Fibroblast of skin of abdomen (primary cell): Measurements from ENCODE around the gene OPALIN. TPM values are rescaled to one million over a fixed set of nuclear protein-coding genes. Genes with fewer than 3 reads are reported as not detected.
A peak's percentile ranks its signal among the peaks of the same experiment; 100 is the strongest.

Experiments used
- DNase-seq: peaks from one replicate; pipeline ENCODE4 v3.0.0-alpha.2; 2013
- polyA plus RNA-seq, 2 experiments: library from polyadenylated mRNA; unstranded; fragments of 120-200 nt; gene quantifications; one replicate each; pipeline ENCODE4 v1.2.1, GENCODE V29; 2013; ENCODE audit not compliant: insufficient read length in 2 of 2

The OPALIN gene, protein sequence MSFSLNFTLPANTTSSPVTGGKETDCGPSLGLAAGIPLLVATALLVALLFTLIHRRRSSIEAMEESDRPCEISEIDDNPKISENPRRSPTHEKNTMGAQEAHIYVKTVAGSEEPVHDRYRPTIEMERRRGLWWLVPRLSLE
- not detected for polyA plus RNA-seq (2013, experiment 1 of 2; ENCODE audit: insufficient read length)
- polyA plus RNA-seq (2013, experiment 2 of 2; ENCODE audit: insufficient read length), result not detected

DNA sequence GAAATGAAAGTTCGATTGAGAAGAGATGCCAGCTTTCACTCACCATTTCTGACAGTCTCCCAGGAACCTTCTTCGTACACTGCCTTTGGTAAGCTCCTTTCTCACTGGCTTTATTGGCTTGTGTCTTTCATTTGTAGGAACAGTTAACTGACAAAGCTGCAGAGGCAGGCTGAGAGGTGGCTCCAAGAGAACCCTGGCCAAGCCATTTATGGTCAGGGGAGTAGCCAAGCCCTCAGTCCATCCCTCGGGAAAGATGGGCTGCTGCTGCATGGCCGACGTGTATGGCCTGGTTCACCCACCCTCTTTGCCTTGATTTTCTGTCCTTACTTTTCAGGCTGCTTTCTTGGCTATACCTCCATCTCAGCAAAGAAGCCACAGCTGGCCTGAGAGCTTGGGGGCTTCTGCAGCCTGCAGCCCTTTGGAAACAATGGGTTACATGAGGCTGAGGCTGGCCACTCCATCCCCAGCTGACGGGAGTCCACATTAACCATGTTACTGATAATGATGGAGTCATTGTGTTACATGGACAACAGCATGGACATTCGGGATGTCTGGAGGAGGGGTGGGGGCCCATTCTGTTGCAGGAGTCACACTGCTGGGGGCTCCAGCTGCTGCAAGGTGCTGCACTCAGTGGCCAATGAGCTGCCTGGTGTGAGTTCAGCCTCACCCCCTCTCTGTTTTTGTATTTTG lies at the start of gene OPALIN:
TSS of gene OPALIN (minus strand) at position 152 of the 690 bp plus-strand sequence. CDS start at position 46, 106 bp downstream.
- DNase-seq, result no peak

GRCh38 chr10:96408201-96408600 lies 49.4 kb upstream of the OPALIN start:
- DNase-seq, result no peak

DNA sequence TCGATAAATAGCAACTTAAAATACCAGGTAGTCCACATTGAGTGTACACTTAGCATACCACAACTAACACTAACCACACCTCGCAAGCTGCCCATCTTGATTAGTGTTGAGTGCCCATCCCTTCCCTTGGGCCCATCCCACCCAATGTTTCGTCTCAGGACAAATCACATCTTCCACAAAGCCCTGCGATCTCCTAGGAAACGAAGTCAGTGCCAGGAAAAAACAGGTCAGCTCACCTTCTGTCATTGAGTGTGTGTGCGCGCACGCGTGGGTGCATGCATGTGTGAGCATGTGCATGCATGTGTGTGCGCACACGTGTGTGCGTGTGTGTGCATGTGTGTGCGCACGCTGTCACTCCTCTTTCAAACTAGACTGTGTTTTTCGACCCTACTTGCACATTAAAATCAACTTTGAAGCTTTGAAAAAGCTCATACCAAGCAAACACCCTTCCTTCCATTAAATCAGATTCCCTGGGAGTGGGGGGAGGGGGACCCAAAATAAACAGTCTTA lies 48.8 kb upstream of the OPALIN start:
- DNase-seq, result no peak

- no peak for DNase-seq
These were observed 47.3 kb upstream of the OPALIN start for GRCh38 chr10:96406091-96406490.

DNA sequence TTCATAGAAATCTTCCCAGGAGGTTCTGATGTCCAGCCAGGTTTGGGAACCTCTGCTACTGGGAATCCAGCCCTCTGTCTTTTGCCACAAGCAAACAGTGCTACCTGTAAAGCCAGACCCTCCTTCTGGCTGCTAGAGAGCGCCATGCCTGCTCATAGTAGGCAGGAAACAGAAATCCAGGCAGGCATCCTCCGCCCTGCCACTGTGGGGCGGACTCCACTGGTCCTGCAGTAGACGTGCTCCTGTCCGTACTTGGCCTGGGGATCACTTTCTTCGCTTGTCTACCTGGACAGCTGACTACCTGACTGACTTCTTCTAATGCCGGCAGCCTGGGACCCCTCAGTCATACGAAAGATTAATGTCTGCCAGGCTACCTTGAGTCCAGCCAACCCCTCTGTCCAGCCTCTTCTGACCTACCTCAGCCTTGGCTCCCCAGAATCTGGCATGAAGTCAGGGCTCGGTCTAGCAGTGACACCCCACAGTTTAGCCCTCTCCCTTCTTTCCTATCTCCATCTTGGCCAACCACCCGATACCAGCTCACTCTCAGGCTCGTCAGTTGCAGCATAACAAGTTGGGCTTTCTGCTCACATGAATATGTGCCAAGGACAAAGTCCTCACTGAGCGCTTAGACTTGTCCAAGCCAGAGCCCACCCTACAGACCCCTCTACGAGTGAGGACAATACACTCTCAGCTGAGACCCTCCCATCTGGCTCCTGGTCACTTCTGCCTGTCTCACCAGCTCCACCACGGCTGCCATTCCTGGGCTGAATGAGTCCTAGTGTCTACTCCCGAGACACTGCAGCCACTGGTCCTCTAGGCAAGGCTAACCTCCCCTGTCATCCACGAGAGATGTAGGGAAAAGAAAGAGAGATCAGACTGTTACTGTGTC lies 43.9 kb upstream of the OPALIN start:
- no peak for DNase-seq

DNA sequence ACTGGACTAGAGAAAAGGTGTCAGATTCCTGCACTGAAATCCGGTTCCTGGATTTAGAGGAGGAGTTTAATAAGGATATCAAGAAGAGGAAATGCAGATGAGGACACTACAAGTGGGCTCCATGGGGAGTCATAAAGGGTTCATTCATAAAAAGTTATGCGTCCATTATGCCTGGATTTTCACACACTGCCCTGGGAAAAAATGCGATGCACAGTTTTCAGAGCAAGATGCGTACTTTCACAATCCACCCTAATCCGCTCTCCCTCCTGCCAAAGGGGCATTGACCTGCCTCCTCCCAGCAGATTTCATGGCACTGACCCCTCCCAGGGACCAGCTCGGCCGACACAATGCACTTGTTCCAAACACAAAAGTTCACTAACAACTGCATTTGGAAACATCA lies 42.2 kb upstream of the OPALIN start:
- no peak for DNase-seq

DNA sequence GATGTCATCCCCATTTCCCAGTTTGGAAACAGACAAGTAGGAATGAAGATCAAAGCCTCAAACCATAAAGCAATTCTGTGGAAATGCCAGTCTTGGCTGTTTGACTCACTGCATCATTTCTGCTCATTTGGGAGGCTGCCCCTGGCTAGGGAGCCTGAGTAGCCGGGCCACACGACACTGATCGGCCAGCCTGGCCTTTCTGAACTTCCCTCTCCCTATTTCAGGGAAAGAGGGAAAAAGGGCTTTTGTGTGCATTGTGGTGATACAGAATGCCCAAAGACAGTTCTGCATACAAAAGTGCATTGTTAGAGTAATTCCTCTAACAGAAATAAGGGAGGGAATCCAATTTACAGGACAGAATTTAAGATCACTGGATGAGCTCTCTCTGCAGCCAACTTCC lies 41.7 kb upstream of the OPALIN start:
- DNase-seq, result no peak

- no peak for DNase-seq
These were observed 39.1 kb upstream of the OPALIN start for GRCh38 chr10:96397902-96398301.

DNA sequence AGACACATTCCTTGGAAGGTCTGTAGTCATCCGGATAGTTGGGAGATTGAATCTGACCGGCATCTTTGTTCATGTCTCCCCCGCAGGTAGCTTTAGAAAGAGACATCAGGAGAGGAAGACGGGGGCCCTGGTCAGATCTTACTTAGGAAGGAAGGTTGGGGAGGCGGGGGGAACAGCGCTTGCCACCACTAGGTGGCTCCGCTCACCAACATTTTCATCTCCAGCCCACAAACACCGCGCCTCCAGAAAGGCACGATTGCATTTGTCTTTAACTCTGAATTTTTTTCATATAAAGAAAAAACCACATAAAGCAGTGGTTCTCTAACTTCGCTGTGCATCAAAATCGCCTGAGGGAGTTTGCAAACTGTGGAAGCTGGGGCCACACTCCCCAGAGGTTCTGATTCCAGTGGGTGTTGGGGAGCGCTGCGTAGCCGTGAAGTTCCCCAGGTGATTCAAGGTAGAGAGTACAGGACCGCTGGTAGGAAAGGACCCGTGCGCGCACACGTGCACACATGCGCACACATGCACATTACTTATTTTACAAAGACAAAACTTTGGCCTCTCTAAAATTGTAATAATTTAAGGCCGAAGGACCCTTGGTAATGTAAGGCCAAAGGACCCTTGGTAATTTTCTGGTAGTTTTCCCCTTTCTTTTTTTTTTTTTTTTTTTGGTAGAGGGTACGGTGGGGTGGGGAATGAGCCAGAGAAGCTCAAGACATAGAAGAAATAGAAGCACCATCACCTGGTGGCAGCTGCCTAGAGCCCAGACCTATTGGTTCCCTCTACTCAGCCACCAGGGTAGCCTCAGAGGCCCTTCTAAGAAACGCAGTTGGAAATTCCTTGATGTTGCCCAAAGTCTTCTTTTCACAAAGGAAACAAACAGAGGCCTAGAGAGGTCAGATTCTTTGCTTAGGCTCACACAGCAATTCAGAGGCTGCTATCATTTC lies 37.4 kb upstream of the OPALIN start:
- DNase-seq, result peak; percentile 60

DNA sequence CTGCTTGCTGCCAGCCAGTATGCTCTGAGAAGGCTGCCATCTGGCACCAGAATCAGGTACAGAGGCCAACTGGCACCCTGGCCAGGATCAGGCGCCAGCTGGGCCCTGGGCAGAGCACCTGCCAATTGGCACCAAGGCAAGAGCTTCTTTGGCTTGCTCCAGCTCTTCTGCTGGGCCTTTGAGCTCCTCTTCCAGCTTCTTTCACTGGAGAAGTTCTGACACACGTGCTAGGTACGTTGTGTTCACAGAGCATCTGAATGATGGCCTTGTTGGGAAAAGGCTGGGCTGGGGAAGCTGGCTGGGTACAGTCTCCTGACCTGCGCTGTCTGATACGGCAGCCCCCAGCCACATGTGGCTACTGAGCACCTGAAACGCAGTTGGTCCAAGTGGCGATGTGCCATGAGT lies 31.7 kb upstream of the OPALIN start:
- DNase-seq, result no peak

- no peak for DNase-seq
These were observed 31.0 kb upstream of the OPALIN start for GRCh38 chr10:96389785-96390184.

DNA sequence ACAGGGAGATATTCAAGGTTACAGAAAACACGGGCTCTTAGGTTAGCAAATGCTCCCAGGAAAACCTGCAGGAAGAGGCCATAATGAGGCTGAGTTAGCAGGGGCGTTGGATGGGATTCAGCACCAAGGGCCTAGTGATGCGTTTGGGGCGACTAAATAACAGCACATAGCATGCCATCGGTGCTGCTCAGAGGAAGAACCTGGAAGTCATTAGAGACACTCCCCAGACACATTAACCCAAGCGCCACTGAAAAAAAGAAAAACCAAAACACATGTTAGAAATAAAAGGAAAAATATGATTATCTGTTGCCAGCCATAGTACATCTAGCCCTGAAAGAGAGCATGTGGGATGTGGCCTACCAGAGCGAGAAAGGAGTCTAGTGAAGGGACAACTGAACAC lies 28.8 kb upstream of the OPALIN start:
- peak; percentile 85 for DNase-seq

DNA sequence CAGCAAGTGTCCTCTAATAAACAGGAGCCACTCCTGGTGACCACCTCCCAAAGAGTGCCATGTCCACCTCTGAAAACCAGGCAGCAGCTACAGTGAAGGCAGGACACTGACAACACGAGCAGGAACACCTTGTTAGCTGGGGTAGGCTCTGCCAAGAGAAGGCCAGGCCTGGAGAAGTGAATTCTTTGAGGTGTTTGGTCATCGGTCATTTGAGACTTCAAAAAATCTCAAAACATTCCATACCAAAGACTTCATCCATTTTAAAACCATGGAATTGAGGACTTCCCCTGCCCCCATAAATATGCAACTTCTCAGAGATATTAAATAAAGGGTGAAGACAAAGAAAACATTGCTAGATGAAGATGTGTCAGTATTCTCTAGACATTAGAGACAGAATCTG lies 28.4 kb upstream of the OPALIN start:
- peak; percentile 79 for DNase-seq

DNA sequence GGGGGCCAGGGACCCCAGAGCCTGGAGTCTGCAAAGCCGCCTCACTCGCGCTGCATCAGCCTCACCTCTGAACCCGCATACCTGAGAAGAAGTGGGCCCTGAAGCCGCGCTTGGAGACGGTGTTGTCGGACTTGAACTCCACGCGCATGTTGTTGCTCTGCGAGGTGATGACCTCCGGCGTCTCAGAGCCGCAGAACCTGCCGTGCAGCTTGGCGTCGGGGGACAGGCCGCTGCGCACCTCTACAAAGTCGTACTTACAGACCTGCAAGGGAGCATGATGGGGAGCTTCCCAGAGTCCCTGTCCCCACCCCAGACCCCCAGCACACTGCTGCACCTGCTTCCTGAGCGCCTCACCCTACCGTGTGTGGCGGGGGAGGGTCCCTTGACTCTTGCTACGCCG lies 25.7 kb upstream of the OPALIN start:
- DNase-seq, result no peak

GRCh38 chr10:96380821-96381220 lies 22.0 kb upstream of the OPALIN start:
- no peak for DNase-seq

DNA sequence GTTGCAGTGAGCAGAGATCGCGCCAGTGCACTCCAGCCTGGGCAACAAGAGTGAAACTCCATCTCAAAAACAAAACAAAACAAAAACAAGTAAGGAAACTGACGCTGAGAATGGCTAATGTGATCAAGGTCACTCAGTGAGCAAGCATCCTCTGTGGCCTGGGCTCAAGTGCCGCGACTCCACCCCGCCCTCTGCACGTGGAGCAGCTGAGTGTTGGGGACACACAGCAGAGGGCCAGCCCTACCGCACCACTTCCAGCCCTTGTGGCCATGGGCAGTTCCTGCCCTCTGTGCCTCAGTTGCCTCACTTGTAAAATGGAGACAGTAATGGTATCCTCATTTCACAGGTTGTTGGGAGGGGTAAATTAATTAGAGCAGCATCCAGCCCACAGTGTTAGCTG lies 21.0 kb upstream of the OPALIN start:
- DNase-seq, result no peak

DNA sequence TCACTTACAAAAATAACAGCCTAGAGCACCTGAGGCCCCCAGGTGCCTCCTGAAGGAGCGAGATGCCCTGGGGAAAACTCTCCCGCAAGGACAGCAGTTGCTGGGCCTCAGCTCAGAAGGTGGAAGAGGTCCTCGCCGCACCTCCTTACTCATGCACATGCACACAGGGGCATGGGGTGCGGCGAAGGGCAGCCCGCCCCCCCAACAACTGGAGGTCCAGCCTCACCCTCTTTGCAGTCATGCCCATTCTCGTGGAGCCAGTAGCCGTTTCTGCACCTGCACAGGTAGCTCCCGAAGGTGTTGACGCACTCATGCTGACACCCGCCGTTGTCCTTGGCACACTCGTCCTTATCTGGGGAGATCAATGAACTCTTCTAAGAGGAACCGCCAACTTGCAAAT lies 19.9 kb upstream of the OPALIN start:
- DNase-seq, result no peak

- DNase-seq, result peak; percentile 41
These were observed 19.1 kb upstream of the OPALIN start for GRCh38 chr10:96377816-96378294.

DNA sequence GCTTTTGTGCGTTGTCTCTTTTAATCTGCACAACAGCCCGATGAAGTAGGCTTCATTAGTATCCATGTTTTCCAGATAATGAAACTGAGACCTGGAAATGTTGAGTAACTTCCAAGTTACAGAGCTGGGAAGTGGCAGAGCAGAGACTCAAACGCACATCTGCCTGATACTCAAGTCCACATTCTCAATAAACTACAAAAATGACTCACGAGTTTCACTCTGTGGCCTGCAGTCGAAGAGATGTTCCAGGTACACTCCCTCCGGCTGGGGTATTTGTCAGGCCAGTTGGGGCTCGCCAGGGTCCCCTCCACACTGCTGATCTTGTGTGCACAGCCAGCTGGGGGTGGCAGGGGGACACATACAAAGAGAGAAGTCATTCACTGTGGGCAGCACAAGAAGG lies 17.7 kb upstream of the OPALIN start:
- no peak for DNase-seq

GRCh38 chr10:96374985-96375830 lies 16.4 kb upstream of the OPALIN start:
- DNase-seq, result peak; percentile 84

DNA sequence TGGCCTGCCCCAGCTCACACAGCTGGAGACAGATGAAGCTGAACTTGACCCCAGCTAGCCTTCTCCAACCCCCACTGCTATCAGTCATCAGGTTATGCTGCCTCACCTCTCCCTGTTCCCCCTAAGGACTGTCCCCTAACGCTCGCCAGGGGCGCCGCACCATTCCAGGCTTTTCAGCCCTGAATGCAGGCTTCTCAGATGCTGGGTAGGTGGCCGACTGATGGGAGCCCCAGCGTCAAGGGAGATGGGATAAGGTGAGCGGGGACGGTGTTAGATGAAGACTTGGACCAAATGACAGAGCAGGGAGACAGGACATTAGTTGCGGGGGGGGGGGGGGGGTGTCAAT lies 15.8 kb upstream of the OPALIN start:
- no peak for DNase-seq
